ENCODE measurements around the gene UBQLN4. TPM values are rescaled to one million over a fixed set of nuclear protein-coding genes. Genes with fewer than 3 reads are reported as not detected.

Gene UBQLN4
- total and polyA plus RNA-seq, 4 donors, result 7.4 to 17.8 (median 11.3) TPM

DNA sequence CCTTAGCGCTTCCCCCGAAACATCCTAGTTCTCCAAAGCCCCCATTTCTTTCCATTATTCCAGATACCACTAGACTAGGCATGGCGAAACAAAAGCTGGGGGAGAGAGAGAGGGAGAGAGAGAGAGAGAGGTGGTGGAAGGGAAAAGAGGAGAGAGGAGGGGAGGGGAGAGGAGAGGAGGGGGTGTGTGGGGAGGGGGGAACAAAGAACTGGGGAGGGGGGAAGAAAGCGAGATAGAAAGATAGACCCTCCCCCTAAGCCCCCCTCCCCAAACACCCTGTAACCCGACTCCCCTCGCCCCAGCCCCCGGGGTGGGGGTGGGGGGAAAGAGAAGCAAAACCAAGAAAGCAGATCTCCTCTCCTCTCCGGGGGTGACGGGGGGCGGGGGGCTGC lies 28.3 kb upstream of the UBQLN4 start:
- Histone ChIP-seq H3K9ac (ENCODE audit: low read depth in 1 of 2, low read length in 2 of 2) (no peak overlapping the region), H3K4me3 (ENCODE audit: low read depth in 1 of 3, low read length in 3 of 3) (peak overlapping the region; percentile 78 to 82 (median 81)), H3K9me3 (ENCODE audit: control insufficient read depth in 4 of 4, low read length in 3 of 4) (no peaks in the 10 kb centered on the region), H3K27ac (ENCODE audit: low read depth in 1 of 2, low read length in 2 of 2) (no peak overlapping the region), H3K36me3 (ENCODE audit: control insufficient read depth in 4 of 4, insufficient read depth in 3 of 4, low read depth in 1 of 4, low read length in 3 of 4) (no peaks in the 10 kb centered on the region), H3K4me1 (ENCODE audit: control insufficient read depth in 4 of 4, insufficient read depth in 4 of 4, low read length in 3 of 4) (peaks cover 2 to 31% (median 15%) of the 10 kb centered on the region in 4 donors), H3K27me3 (ENCODE audit: control insufficient read depth in 4 of 4, insufficient read depth in 4 of 4, low read length in 3 of 4) (no peaks in the 10 kb centered on the region)
- WGBS, result 3% methylated on average over 10 of the region's 10 CpGs
- DNase-seq (ENCODE audit: low spot score), result no peak
- TF ChIP-seq FOXA2 (IDR thresholded peaks at IDR 0.05), result no peak
- no peak for TF ChIP-seq RAD21 (IDR thresholded peaks at IDR 0.05)
- TF ChIP-seq, protein P1, sequence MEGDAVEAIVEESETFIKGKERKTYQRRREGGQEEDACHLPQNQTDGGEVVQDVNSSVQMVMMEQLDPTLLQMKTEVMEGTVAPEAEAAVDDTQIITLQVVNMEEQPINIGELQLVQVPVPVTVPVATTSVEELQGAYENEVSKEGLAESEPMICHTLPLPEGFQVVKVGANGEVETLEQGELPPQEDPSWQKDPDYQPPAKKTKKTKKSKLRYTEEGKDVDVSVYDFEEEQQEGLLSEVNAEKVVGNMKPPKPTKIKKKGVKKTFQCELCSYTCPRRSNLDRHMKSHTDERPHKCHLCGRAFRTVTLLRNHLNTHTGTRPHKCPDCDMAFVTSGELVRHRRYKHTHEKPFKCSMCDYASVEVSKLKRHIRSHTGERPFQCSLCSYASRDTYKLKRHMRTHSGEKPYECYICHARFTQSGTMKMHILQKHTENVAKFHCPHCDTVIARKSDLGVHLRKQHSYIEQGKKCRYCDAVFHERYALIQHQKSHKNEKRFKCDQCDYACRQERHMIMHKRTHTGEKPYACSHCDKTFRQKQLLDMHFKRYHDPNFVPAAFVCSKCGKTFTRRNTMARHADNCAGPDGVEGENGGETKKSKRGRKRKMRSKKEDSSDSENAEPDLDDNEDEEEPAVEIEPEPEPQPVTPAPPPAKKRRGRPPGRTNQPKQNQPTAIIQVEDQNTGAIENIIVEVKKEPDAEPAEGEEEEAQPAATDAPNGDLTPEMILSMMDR (IDR thresholded peaks at IDR 0.05; ENCODE audit: low read depth, low read length, missing input control), result no peak
- no peak for TF ChIP-seq HNF4A (conservative IDR thresholded peaks at IDR 0.05)
- TF ChIP-seq, protein P2, sequence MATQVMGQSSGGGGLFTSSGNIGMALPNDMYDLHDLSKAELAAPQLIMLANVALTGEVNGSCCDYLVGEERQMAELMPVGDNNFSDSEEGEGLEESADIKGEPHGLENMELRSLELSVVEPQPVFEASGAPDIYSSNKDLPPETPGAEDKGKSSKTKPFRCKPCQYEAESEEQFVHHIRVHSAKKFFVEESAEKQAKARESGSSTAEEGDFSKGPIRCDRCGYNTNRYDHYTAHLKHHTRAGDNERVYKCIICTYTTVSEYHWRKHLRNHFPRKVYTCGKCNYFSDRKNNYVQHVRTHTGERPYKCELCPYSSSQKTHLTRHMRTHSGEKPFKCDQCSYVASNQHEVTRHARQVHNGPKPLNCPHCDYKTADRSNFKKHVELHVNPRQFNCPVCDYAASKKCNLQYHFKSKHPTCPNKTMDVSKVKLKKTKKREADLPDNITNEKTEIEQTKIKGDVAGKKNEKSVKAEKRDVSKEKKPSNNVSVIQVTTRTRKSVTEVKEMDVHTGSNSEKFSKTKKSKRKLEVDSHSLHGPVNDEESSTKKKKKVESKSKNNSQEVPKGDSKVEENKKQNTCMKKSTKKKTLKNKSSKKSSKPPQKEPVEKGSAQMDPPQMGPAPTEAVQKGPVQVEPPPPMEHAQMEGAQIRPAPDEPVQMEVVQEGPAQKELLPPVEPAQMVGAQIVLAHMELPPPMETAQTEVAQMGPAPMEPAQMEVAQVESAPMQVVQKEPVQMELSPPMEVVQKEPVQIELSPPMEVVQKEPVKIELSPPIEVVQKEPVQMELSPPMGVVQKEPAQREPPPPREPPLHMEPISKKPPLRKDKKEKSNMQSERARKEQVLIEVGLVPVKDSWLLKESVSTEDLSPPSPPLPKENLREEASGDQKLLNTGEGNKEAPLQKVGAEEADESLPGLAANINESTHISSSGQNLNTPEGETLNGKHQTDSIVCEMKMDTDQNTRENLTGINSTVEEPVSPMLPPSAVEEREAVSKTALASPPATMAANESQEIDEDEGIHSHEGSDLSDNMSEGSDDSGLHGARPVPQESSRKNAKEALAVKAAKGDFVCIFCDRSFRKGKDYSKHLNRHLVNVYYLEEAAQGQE (IDR thresholded peaks at IDR 0.05), result no peak
- no peak for TF ChIP-seq GABPA (IDR thresholded peaks at IDR 0.05 in 1 of 2, conservative IDR thresholded peaks at IDR 0.05 in 1 of 2)
- TF ChIP-seq SP1 (IDR thresholded peaks at IDR 0.05), result no peak

DNA sequence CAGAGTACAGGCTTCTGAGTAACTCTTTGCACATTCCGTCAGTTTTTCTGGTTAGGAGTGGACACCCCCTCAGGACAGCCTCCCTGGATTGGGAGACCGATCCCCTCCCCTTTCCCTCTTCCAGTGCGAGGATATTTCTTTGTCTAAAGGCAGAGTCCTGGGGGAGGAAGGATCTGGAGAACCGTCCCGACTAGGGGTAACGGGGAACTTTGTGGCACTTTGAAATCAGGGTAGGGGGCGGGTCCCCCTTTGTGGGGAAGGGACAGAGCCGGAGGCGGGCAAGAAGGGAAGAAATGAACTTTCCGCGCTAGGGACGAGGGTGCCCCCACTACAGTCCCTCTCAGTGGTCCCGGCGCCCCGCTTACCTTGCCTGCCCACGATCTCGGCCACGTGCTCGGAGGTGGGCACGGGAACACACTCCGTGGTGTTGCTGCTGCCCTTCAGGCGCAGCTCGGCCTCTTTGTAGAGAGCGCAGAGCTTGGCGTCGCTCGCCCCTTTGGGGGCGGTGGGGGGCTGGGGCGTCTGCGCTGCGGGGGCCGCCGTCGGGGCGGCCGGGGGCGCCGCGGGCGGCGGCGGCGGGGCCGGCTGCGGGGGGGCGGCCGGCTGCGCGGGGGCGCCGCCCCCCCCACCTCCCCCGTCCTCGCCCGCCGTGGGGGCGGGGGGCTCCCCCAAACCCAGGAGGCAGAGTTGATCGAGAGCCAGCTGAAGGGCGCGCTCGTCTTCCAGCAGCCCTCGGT lies 27.8 kb upstream of the UBQLN4 start:
- Histone ChIP-seq H3K36me3 (ENCODE audit: control insufficient read depth in 4 of 4, insufficient read depth in 3 of 4, low read depth in 1 of 4, low read length in 3 of 4) (no peaks in the 10 kb centered on the region), H3K27me3 (ENCODE audit: control insufficient read depth in 4 of 4, insufficient read depth in 4 of 4, low read length in 3 of 4) (no peaks in the 10 kb centered on the region), H3K9me3 (ENCODE audit: control insufficient read depth in 4 of 4, low read length in 3 of 4) (no peaks in the 10 kb centered on the region), H3K9ac (ENCODE audit: low read depth in 1 of 2, low read length in 2 of 2) (no peak overlapping the region), H3K4me1 (ENCODE audit: control insufficient read depth in 4 of 4, insufficient read depth in 4 of 4, low read length in 3 of 4) (peaks cover 2 to 28% (median 12%) of the 10 kb centered on the region in 4 donors), H3K27ac (ENCODE audit: low read depth in 1 of 2, low read length in 2 of 2) (no peak overlapping the region), H3K4me3 (ENCODE audit: low read depth in 1 of 3, low read length in 3 of 3) (peak overlapping the region in 1 of 3 donors; percentile 81)
- 19% methylated on average over 61 of the region's 61 CpGs for WGBS
- TF ChIP-seq, protein P1 (IDR thresholded peaks at IDR 0.05; ENCODE audit: low read depth, low read length, missing input control), result no peak
- TF ChIP-seq TAF1 (conservative IDR thresholded peaks at IDR 0.05) (no peak), RXRA (IDR thresholded peaks at IDR 0.05) (no peak), YY1 (IDR thresholded peaks at IDR 0.05) (no peak), FOXA2 (IDR thresholded peaks at IDR 0.05) (no peak), JUND (IDR thresholded peaks at IDR 0.05) (no peak), GABPA (IDR thresholded peaks at IDR 0.05 in 1 of 2, conservative IDR thresholded peaks at IDR 0.05 in 1 of 2) (no peak), NR2F2 (IDR thresholded peaks at IDR 0.05) (no peak), EGR1 (IDR thresholded peaks at IDR 0.05; ENCODE audit: low read depth in 2 of 2) (no peak)
- TF ChIP-seq, protein P3, sequence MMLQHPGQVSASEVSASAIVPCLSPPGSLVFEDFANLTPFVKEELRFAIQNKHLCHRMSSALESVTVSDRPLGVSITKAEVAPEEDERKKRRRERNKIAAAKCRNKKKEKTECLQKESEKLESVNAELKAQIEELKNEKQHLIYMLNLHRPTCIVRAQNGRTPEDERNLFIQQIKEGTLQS (IDR thresholded peaks at IDR 0.05), result no peak
- TF ChIP-seq, protein P4, sequence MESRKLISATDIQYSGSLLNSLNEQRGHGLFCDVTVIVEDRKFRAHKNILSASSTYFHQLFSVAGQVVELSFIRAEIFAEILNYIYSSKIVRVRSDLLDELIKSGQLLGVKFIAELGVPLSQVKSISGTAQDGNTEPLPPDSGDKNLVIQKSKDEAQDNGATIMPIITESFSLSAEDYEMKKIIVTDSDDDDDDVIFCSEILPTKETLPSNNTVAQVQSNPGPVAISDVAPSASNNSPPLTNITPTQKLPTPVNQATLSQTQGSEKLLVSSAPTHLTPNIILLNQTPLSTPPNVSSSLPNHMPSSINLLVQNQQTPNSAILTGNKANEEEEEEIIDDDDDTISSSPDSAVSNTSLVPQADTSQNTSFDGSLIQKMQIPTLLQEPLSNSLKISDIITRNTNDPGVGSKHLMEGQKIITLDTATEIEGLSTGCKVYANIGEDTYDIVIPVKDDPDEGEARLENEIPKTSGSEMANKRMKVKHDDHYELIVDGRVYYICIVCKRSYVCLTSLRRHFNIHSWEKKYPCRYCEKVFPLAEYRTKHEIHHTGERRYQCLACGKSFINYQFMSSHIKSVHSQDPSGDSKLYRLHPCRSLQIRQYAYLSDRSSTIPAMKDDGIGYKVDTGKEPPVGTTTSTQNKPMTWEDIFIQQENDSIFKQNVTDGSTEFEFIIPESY (IDR thresholded peaks at IDR 0.05), result no peak
- TF ChIP-seq, protein P5, sequence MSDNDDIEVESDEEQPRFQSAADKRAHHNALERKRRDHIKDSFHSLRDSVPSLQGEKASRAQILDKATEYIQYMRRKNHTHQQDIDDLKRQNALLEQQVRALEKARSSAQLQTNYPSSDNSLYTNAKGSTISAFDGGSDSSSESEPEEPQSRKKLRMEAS (IDR thresholded peaks at IDR 0.05), result no peak
- TF ChIP-seq, protein P2 (IDR thresholded peaks at IDR 0.05), result no peak
- DNase-seq (ENCODE audit: low spot score), result no peak

Data from liver (tissue), 9 donors.